Astrocyte of the cerebellum (primary cell): ENCODE data around the gene DMBX1.

Source experiments
- DNase-seq: peaks from one replicate; pipeline ENCODE4 v3.0.0-alpha.2; 2011; ENCODE audit warnings: low read depth
- H3K4me3 ChIP-seq: 2 replicates; pipeline ENCODE4 v1.5.1; 2011; ENCODE audit warnings: mild to moderate bottlenecking, low read depth, low read length, moderate library complexity
- in situ Hi-C: cut with HindIII; loops from 2 replicates; pipeline ENCODE4 v1.10.0; 2017; ENCODE audit warnings: low sequenced_read_pairs
- TF ChIP-seq, protein P1 (sequence below): IDR thresholded peaks from 2 replicates; pipeline ENCODE4 v1.5.1; 2012; ENCODE audit warnings: low read length, low read depth, moderate library complexity, mild to moderate bottlenecking; ENCODE audit errors: missing control alignments

The DMBX1 gene

GRCh38 chr1:46472498-46473181 is 17.0 kb upstream of the DMBX1 start:
- DNase-seq, result no peak
- in situ Hi-C loops, result no loop called here
- TF ChIP-seq, protein P1, sequence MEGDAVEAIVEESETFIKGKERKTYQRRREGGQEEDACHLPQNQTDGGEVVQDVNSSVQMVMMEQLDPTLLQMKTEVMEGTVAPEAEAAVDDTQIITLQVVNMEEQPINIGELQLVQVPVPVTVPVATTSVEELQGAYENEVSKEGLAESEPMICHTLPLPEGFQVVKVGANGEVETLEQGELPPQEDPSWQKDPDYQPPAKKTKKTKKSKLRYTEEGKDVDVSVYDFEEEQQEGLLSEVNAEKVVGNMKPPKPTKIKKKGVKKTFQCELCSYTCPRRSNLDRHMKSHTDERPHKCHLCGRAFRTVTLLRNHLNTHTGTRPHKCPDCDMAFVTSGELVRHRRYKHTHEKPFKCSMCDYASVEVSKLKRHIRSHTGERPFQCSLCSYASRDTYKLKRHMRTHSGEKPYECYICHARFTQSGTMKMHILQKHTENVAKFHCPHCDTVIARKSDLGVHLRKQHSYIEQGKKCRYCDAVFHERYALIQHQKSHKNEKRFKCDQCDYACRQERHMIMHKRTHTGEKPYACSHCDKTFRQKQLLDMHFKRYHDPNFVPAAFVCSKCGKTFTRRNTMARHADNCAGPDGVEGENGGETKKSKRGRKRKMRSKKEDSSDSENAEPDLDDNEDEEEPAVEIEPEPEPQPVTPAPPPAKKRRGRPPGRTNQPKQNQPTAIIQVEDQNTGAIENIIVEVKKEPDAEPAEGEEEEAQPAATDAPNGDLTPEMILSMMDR, result no peak

GRCh38 chr1:46473991-46474390 is 15.6 kb upstream of the DMBX1 start:
- no peak overlapping the region for H3K4me3 ChIP-seq
- TF ChIP-seq, protein P1, result no peak
- DNase-seq, result no peak
- in situ Hi-C loops, result no loop called here

More at GRCh38 chr1:46472498-46473181, 17.0 kb upstream of the DMBX1 start:
- H3K4me3 ChIP-seq, result no peak overlapping the region

DNA sequence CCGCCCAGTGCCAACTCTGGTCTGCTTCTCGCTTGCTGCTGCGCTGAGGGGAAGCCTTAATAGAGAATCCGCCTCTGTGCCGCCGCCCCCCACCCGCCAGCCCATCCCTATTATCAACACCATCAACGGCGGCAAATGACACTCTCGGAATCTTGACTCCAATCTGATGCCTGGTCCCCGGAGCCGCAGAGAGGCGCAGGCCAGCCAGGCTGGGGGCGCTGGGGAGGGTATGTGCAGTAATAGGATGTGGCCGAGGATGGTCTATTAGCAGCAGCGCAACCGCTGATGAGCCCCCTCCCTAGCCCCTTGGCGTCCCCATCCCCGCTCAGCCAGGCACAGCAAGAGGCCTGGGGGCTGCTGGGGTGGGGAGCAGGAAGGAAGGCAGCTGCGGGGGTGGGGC is 15.1 kb upstream of the DMBX1 start:
- in situ Hi-C loops, result no loop called here
- DNase-seq, result no peak
- H3K4me3 ChIP-seq, result no peak overlapping the region

GRCh38 chr1:46476673-46477072 is 13.0 kb upstream of the DMBX1 start:
- H3K4me3 ChIP-seq, result no peak overlapping the region
- no peak for DNase-seq
- TF ChIP-seq, protein P1, result no peak
- in situ Hi-C loops, result loop anchor here (5.0 kb wide), 1 partner anchor 51 kb away; no protein-coding TSS in a partner anchor

More for the DNA sequence above, 15.1 kb upstream of the DMBX1 start:
- TF ChIP-seq, protein P1, result no peak

GRCh38 chr1:46477153-46477929 is 12.3 kb upstream of the DMBX1 start:
- no peak overlapping the region for H3K4me3 ChIP-seq
- in situ Hi-C loops, result loop anchor here (5.0 kb wide), 1 partner anchor 50 kb away; no protein-coding TSS in a partner anchor
- peak; percentile 11 for DNase-seq
- TF ChIP-seq, protein P1, result peak; percentile 89

- in situ Hi-C loops, result loop anchor here (5.0 kb wide), 1 partner anchor 48 kb away; no protein-coding TSS in a partner anchor
- no peak for DNase-seq
- TF ChIP-seq, protein P1, result no peak
- H3K4me3 ChIP-seq, result no peak overlapping the region
Measured at GRCh38 chr1:46478721-46479485, 10.7 kb upstream of the DMBX1 start.
